ENCODE results near the gene CCDC106. TPM values are rescaled to one million over a fixed set of nuclear protein-coding genes. Genes with fewer than 3 reads are reported as not detected.

Gene CCDC106
- total RNA-seq, 2 donors from 2014 or later = 2.9 to 13.6 TPM

GRCh38 chr19:55667958-55668357 is 19.9 kb downstream of the CCDC106 start:
- peaks cover 10 to 14% of the 10 kb centered on the region in 2 donors for H3K36me3 Mint-ChIP-seq
- no peaks in the 10 kb centered on the region for H3K9me3 Mint-ChIP-seq
- no peak overlapping the region for H3K27ac Mint-ChIP-seq
- DNase-seq (ENCODE audit: low spot score in 2 of 2) = no peak
- no peak for ATAC-seq

GRCh38 chr19:55668603-55669348 is 20.8 kb downstream of the CCDC106 start:
- DNase-seq (ENCODE audit: low spot score in 2 of 2) (no peak), ATAC-seq (no peak)
- H3K27ac Mint-ChIP-seq = peak overlapping the region in 1 of 2 donors; percentile 79
- H3K36me3 Mint-ChIP-seq = peaks cover 6 to 11% of the 10 kb centered on the region in 2 donors
- H3K9me3 Mint-ChIP-seq = no peaks in the 10 kb centered on the region

- ATAC-seq = peak in 1 of 2 donors; percentile 4
- H3K9me3 Mint-ChIP-seq = no peaks in the 10 kb centered on the region
- no peak for DNase-seq (ENCODE audit: low spot score in 2 of 2)
- peak overlapping the region in 1 of 2 donors; percentile 79 for H3K27ac Mint-ChIP-seq
- H3K36me3 Mint-ChIP-seq = peaks cover 0 to 12% of the 10 kb centered on the region in 2 donors
Observed at GRCh38 chr19:55669418-55670279, 21.6 kb downstream of the CCDC106 start.

- ATAC-seq (no peak), DNase-seq (ENCODE audit: low spot score in 2 of 2) (no peak)
- Mint-ChIP-seq H3K27ac (peak overlapping the region in 1 of 2 donors; percentile 14), H3K36me3 (peaks cover 3 to 14% of the 10 kb centered on the region in 2 donors), H3K9me3 (no peaks in the 10 kb centered on the region)
Observed at GRCh38 chr19:55670280-55671053, 22.5 kb downstream of the CCDC106 start.

DNA sequence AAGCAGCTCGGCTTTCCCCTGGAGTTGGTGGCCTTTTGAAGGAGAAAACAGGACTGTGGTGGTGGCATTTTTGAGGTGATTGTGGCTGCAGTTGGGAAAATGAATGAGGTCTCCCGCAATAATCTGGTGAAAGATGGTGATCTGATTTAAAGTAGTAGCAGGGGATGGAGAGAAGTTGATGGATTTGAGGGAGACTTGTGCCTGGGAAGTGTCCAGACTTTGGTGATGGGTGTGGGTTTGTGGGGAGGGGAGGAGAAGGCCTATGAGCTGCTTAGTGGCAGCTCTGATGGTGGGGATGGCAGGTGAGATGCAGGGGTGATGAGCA is 23.0 kb downstream of the CCDC106 start:
- Mint-ChIP-seq H3K9me3 (no peaks in the 10 kb centered on the region), H3K36me3 (peaks cover 8 to 19% of the 10 kb centered on the region in 2 donors), H3K27ac (no peak overlapping the region)
- ATAC-seq = no peak
- DNase-seq (ENCODE audit: low spot score in 2 of 2) = no peak

GRCh38 chr19:55672418-55672817 is 24.4 kb downstream of the CCDC106 start:
- Mint-ChIP-seq H3K36me3 (peaks cover 14 to 19% of the 10 kb centered on the region in 2 donors), H3K9me3 (no peaks in the 10 kb centered on the region), H3K27ac (no peak overlapping the region)
- ATAC-seq = no peak
- no peak for DNase-seq (ENCODE audit: low spot score in 2 of 2)

DNA sequence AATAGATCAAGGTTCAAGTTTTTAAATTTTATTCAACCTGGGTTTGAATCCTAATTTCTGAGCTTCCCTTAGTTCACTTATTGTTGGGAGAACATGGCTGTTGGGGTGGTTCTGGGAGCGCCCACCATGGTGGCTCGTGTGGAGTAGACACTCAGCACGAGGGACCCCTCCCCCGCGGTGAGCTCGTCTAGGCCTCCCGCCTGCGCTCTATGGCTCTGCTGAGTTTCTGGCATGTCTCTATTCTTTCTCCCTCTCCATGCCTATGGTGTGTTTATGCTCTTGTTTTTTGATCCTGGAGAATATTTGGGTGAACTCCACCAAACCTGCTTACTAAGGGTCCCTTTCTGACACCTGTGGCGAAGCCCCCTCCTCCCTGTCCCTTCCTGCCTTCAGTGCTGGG is 25.5 kb downstream of the CCDC106 start:
- H3K9me3 Mint-ChIP-seq = no peaks in the 10 kb centered on the region
- ATAC-seq (no peak), DNase-seq (ENCODE audit: low spot score in 2 of 2) (no peak)
- H3K36me3 Mint-ChIP-seq = peaks cover 17 to 21% of the 10 kb centered on the region in 2 donors
- peak overlapping the region in 1 of 2 donors; percentile 75 for H3K27ac Mint-ChIP-seq

GRCh38 chr19:55673889-55674288 is 25.9 kb downstream of the CCDC106 start:
- Mint-ChIP-seq H3K9me3 (no peaks in the 10 kb centered on the region), H3K27ac (peak overlapping the region; percentile 17 to 79), H3K36me3 (peaks cover 21 to 24% of the 10 kb centered on the region in 2 donors)
- ATAC-seq (no peak), DNase-seq (ENCODE audit: low spot score in 2 of 2) (no peak)

DNA sequence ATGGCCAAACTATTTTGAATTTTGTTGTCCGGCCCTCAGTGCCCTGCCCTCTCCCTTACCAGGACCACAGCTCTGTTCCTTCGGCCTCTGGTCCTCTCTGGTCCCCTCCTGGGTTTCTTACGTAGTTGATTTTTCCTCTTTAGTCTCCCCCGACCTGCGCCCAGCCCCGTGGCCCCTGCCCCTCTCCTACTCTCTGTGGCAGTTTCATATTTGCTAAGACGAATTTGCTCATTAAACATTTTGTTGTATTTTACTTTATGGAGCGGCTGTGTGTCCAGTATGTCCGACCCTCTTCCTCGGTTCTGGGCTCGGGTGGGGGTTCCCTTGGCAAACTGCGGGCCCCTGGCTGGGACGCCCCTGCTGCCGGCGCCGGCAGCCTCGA is 26.4 kb downstream of the CCDC106 start:
- peaks cover 27 to 28% of the 10 kb centered on the region in 2 donors for H3K36me3 Mint-ChIP-seq
- H3K27ac Mint-ChIP-seq = peak overlapping the region; percentile 17 to 79

DNA sequence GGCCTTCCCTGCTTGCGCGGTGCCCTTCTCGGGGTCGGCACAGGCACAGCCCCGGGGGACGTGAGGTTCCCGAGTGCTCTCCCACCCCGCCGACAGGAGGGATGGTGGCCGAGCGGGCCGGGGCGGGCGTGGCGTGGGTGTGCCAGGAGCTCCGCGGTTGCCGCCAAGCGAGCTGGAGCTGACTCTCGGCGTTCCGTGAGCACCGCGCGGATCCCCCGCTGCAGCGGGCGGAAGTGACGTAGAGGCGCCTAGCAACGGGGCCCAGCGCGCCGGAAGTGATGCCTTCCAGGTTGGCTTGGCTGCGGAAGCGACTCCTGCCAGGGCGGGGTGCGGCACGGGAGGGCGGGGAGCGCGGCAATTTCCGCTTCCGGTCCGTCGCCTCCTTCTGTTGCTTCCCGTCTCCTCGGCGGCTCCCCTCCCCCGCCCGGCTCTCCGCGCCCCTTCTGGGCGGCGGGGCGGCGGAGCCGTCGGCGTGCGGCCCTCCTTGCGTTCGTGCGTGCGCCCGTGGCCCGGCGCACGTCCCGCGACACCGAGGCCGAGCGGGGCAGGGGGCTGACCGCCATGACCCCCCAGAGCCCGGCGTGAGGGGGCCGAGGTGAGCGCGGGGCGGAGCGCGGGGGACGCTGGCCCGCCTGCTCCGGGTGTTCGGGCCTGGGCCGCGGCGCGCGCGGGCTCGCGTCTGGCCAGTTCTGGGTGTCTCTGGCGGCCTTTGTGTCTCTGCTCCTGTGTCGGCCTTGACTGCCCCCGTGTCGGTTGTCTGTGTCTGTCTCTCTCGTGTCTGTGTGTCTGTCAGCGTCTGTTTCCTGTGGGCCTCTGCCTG is 27.0 kb downstream of the CCDC106 start, which contains the start of gene EPN1:
Gene EPN1 (plus strand): TSS at position 386 of the 820 bp plus-strand sequence. CDS start 3,402 bp downstream, outside the sequence.
- ATAC-seq (peak; percentile 92), DNase-seq (ENCODE audit: low spot score in 2 of 2) (peak; percentile 95)
- peaks cover 27 to 34% of the 10 kb centered on the region in 2 donors for H3K36me3 Mint-ChIP-seq
- H3K9me3 Mint-ChIP-seq = no peaks in the 10 kb centered on the region
- H3K27ac Mint-ChIP-seq = peak within 1 kb of the TSS; percentile 89 to 98

More for the DNA sequence above, 26.4 kb downstream of the CCDC106 start:
- ATAC-seq = no peak
- no peaks in the 10 kb centered on the region for H3K9me3 Mint-ChIP-seq
- no peak for DNase-seq (ENCODE audit: low spot score in 2 of 2)

- Mint-ChIP-seq H3K27ac (peak overlapping the region; percentile 89 to 98), H3K9me3 (no peaks in the 10 kb centered on the region), H3K36me3 (peaks cover 32 to 34% of the 10 kb centered on the region in 2 donors)
- DNase-seq (ENCODE audit: low spot score in 2 of 2) (no peak), ATAC-seq (no peak)
Observed at GRCh38 chr19:55675661-55676354, 27.8 kb downstream of the CCDC106 start.

DNA sequence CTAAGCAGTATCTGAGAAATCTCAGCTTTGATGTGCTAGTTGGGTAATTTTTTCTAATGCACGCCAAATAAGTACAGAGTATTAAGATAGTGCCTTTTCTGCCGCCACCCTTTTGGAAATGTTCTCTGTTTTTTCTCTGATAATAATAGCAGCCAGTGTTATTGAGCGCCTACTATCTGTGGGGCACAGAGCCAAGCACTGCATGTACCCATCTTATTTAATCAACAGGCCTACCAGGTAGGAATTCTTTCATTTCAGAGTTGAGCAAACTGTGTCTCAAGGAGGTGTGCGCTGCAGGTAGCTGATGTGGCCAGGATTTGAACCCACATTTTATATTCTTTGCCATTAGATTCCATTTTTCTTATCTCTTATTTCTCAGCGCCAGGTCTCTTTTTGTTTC is 28.4 kb downstream of the CCDC106 start:
- H3K36me3 Mint-ChIP-seq = peaks cover 32% of the 10 kb centered on the region in 2 donors
- DNase-seq (ENCODE audit: low spot score in 2 of 2) (no peak), ATAC-seq (no peak)
- no peaks in the 10 kb centered on the region for H3K9me3 Mint-ChIP-seq
- H3K27ac Mint-ChIP-seq = peak overlapping the region; percentile 76 to 98

DNA sequence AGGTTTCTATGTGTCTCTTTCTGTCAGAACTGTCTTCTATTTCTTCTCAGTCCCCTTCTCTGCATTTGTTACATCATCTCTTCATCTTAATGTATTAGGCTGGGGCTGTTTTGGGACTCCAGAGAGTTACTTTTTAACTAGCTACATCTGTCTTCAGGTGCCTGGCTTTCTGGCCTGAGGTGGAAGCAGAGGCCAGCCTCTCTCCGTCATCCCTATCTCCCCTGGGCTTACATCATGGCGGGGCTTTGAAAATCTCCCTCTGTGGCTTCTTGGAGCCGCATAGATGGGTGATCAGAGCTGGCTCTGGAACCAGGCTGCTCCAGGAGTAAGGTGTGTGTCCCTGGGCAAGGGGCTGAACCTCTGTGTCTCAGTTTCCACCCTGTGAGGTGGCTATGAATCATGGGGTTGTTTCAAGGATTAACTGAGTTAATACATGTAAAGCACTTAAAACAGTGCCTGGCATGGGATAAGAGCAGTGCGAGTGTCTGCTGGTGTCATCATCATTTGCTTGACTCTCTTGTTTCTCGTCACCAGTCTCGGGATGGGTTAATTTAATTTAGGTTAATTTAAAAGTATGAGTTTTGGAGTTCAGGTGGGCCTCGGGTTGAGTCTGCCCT is 29.0 kb downstream of the CCDC106 start:
- DNase-seq (ENCODE audit: low spot score in 2 of 2) = no peak
- Mint-ChIP-seq H3K27ac (peak overlapping the region; percentile 17 to 76), H3K36me3 (peaks cover 29 to 32% of the 10 kb centered on the region in 2 donors), H3K9me3 (no peaks in the 10 kb centered on the region)
- peak in 1 of 2 donors; percentile 17 for ATAC-seq

DNA sequence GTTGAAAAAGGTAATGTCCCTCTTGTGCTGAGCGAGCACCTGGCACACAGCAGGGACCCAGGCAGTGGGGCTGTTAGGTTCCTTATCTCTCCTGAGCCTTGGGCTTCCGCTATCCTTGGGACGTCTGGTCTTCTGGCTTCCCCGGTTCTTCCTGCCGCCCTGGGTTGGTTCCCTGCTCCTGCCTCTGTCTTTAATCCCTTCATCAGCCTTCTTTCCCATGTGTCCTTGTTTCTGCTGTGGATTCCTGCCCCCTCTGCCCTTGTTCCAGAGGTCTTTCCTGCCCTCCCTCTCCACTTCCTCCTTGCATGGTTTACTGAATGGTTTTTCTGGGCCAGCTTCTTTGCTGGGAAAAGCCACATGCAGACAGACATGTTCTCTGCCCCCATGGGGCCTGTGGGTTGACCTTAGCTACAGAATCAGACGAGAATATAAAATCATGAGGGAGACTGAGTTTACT is 29.6 kb downstream of the CCDC106 start:
- H3K27ac Mint-ChIP-seq = peak overlapping the region; percentile 17 to 76
- DNase-seq (ENCODE audit: low spot score in 2 of 2) = no peak
- ATAC-seq = no peak
- H3K36me3 Mint-ChIP-seq = peaks cover 29 to 32% of the 10 kb centered on the region in 2 donors
- no peaks in the 10 kb centered on the region for H3K9me3 Mint-ChIP-seq
